ENCODE results near the gene PCGF3. TPM values are rescaled to one million over a fixed set of nuclear protein-coding genes. Genes with fewer than 3 reads are reported as not detected.

The PCGF3 gene
- total and polyA plus RNA-seq, 10 of the 15 experiments (the other 5 are each of a cell fraction or from before 2014, with no cell fraction given): 2.2 to 43.8 (median 15.9) TPM

DNA sequence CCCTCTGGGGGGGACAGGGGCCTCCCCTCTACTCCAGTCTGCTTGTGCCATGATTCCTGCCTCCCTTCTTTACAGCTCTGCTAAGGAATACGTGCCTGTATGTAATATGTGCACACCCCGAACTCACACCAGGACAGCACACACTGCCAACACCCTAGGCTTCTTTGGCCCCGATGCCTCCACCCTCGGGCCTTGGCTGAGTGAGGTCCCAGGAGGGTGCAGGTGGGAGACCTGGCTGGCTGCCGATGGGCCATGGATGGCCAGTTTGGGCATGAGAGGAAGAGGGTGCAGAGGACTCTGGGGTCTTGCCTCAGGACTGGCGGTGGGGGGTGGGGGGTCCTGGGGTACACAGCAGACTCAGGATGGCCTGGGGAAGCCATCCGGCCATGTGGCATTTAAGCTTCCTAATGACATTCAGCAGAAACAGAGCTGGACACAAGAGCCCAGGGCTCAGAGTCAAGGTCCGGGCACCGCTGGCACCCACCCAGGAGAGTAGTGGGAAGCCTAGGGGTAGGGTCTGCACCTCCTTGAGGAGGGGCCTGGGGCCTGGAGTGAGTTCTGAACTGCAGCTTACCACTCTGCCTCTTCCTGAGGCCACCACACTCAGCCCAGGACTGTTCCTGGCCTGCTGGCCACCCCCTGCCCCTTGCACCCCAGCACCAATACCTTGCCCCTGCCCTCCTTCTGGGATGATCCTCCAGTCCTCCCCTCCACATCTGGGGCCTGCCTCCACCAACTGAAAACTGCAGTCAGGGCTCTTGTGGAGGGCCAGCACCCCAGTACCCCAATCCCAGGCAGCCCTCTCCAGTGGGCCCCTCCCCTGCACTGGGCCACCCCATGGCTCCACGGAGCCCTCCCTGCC, 2.1 kb upstream of the PCGF3 start:
- CTCF ChIA-PET: no interaction called here
- Histone ChIP-seq H3K9me3 (replicated peaks; ENCODE audit: control insufficient read depth, insufficient read depth, low read length) (no peaks in the 10 kb centered on the region; the same call in 2 of the 3 replicates), H3K9ac (ENCODE audit: control insufficient read depth, insufficient read depth, low read length) (no peak overlapping the region), H3K4me2 (ENCODE audit: control insufficient read depth, insufficient read depth) (no peak overlapping the region), H4K20me1 (ENCODE audit: control insufficient read depth, insufficient read depth) (no peaks in the 10 kb centered on the region), H3K79me2 (ENCODE audit: control insufficient read depth, insufficient read depth, low read length) (peaks cover 22% of the 10 kb centered on the region), H3K27ac (ENCODE audit: control insufficient read depth, insufficient read depth) (no peak overlapping the region), H3K27me3 (replicated peaks in 1 of 2; ENCODE audit: control insufficient read depth in 2 of 2, insufficient read depth in 2 of 2, low read length in 1 of 2) (no peaks in the 10 kb centered on the region), H3K4me1 (ENCODE audit: control insufficient read depth, insufficient read depth, low read length) (peaks cover 8% of the 10 kb centered on the region), H2AFZ (ENCODE audit: control insufficient read depth, low read depth, low read length) (no peak overlapping the region), H3K4me3 (no peak overlapping the region), H3K36me3 (ENCODE audit: control insufficient read depth in 2 of 2, insufficient read depth in 2 of 2, low read length in 1 of 2) (0 out of 4 replicates have a peak, but pooled peaks cover 0 to 1% of the 10 kb centered on the region in 2 experiments)
- ATAC-seq (no peak), DNase-seq (ENCODE audit: low read depth, low spot score) (no peak), FAIRE-seq (no peak)
- TF ChIP-seq RAD51 (IDR thresholded peaks at IDR 0.05): no peak
- no peak for TF ChIP-seq JUNB (IDR thresholded peaks at IDR 0.05)
- TF ChIP-seq, protein P1, sequence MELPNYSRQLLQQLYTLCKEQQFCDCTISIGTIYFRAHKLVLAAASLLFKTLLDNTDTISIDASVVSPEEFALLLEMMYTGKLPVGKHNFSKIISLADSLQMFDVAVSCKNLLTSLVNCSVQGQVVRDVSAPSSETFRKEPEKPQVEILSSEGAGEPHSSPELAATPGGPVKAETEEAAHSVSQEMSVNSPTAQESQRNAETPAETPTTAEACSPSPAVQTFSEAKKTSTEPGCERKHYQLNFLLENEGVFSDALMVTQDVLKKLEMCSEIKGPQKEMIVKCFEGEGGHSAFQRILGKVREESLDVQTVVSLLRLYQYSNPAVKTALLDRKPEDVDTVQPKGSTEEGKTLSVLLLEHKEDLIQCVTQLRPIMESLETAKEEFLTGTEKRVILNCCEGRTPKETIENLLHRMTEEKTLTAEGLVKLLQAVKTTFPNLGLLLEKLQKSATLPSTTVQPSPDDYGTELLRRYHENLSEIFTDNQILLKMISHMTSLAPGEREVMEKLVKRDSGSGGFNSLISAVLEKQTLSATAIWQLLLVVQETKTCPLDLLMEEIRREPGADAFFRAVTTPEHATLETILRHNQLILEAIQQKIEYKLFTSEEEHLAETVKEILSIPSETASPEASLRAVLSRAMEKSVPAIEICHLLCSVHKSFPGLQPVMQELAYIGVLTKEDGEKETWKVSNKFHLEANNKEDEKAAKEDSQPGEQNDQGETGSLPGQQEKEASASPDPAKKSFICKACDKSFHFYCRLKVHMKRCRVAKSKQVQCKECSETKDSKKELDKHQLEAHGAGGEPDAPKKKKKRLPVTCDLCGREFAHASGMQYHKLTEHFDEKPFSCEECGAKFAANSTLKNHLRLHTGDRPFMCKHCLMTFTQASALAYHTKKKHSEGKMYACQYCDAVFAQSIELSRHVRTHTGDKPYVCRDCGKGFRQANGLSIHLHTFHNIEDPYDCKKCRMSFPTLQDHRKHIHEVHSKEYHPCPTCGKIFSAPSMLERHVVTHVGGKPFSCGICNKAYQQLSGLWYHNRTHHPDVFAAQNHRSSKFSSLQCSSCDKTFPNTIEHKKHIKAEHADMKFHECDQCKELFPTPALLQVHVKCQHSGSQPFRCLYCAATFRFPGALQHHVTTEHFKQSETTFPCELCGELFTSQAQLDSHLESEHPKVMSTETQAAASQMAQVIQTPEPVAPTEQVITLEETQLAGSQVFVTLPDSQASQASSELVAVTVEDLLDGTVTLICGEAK (IDR thresholded peaks at IDR 0.05; ENCODE audit: borderline replicate concordance): no peak
- TF ChIP-seq KAT2A (conservative IDR thresholded peaks at IDR 0.05; ENCODE audit: control insufficient read depth, low read depth, low read length): no peak
- TF ChIP-seq KLF5 (IDR thresholded peaks at IDR 0.05; ENCODE audit: partially characterized antibody): no peak
- no peak for TF ChIP-seq ELK1 (IDR thresholded peaks at IDR 0.05; ENCODE audit: low read depth, low read length)
- no peak for TF ChIP-seq SMAD1 (IDR thresholded peaks at IDR 0.05; ENCODE audit: low read depth, partially characterized antibody)
- TF ChIP-seq HDAC2 (IDR thresholded peaks at IDR 0.05): no peak
- no peak for TF ChIP-seq CHD1 (IDR thresholded peaks at IDR 0.05; ENCODE audit: low read depth, low read length)
- POLR2A ChIA-PET: no interaction called here
- in situ Hi-C loops (cut with MboI) (no loop called here), intact Hi-C loops (cut with micrococcal nuclease; ENCODE audit: unreplicated experiment) (no loop called here)
- whole genome bisulfite sequencing (ENCODE audit: insufficient coverage, insufficient replicate concordance, low lambda C conversion rate, missing lambda C conversion rate): 52% methylated on average over 10 of the region's 10 CpGs
- no TSS peak for BruUV-seq (replicated peaks)
- SMC1A ChIA-PET (ENCODE audit: uncharacterized antibody, unreplicated experiment): no interaction called here
- RAD21 ChIA-PET (ENCODE audit: unreplicated experiment): no interaction called here

Data from GM12878 (cell line).